Liver (tissue), 9 donors: ENCODE results near the gene COP1. TPM values are rescaled to one million over a fixed set of nuclear protein-coding genes. Genes with fewer than 3 reads are reported as not detected.

Source experiments
- DNase-seq: peaks from one replicate; pipeline ENCODE4 v3.0.0-alpha.2; 2017; ENCODE audit warnings: low spot score
- H3K27ac ChIP-seq, 2 donors: one replicate each; pipeline ENCODE4 v1.7.0; 2013; ENCODE audit warnings: inconsistent platforms in 2 of 2, low read length in 2 of 2, control low read depth in 1 of 2, low read depth in 1 of 2, mild to moderate bottlenecking in 1 of 2
- H3K27me3 ChIP-seq, 4 donors: one replicate each; pipeline versions ENCODE4 v1.6.1 to v1.7.0; 2013; ENCODE audit warnings: low read length in 3 of 4, inconsistent platforms in 1 of 4, mild to moderate bottlenecking in 1 of 4, moderate library complexity in 1 of 4; ENCODE audit not compliant: control insufficient read depth in 4 of 4, insufficient read depth in 4 of 4
- H3K36me3 ChIP-seq, 4 donors: one replicate each; pipeline versions ENCODE4 v1.6.1 to v1.7.0; 2013; ENCODE audit warnings: low read length in 3 of 4, mild to moderate bottlenecking in 3 of 4, low read depth in 1 of 4, moderate library complexity in 1 of 4; ENCODE audit not compliant: control insufficient read depth in 4 of 4, insufficient read depth in 3 of 4
- H3K4me1 ChIP-seq, 4 donors: one replicate each; pipeline versions ENCODE4 v1.6.1 to v1.7.0; 2013; ENCODE audit warnings: low read length in 3 of 4, mild to moderate bottlenecking in 3 of 4, moderate library complexity in 1 of 4; ENCODE audit not compliant: control insufficient read depth in 4 of 4, insufficient read depth in 4 of 4
- H3K4me3 ChIP-seq, 3 donors: one replicate each; pipeline versions ENCODE4 v1.6.1 to v1.7.0; 2013; ENCODE audit warnings: low read length in 3 of 3, control low read depth in 1 of 3, low read depth in 1 of 3, mild to moderate bottlenecking in 1 of 3
- H3K9ac ChIP-seq, 2 donors: one replicate each; pipeline ENCODE4 v1.7.0; 2013; ENCODE audit warnings: low read length in 2 of 2, mild to moderate bottlenecking in 2 of 2, moderate library complexity in 2 of 2, control low read depth in 1 of 2, low read depth in 1 of 2
- H3K9me3 ChIP-seq, 4 donors: one replicate each; pipeline versions ENCODE4 v1.6.1 to v1.7.0; 2013; ENCODE audit warnings: low read length in 3 of 4; ENCODE audit not compliant: control insufficient read depth in 4 of 4
- ATF3 ChIP-seq: IDR thresholded peaks from 2 replicates; pipeline ENCODE4 v1.6.1; 2016; ENCODE audit warnings: antibody characterized with exemption
- CTCF ChIP-seq: fragments of 150-350 bp; IDR thresholded peaks from 2 replicates; pipeline ENCODE4 v1.5.1; 2017; ENCODE audit warnings: improper control_type of control experiment, low read depth, low read length; ENCODE audit not compliant: missing input control
- EGR1 ChIP-seq, 2 donors: IDR thresholded peaks; 2 replicates each; pipeline ENCODE4 v1.6.1; 2016 to 2018; ENCODE audit warnings: antibody characterized with exemption in 2 of 2, low read depth in 2 of 2
- FOXA1 ChIP-seq: IDR thresholded peaks from 2 replicates; pipeline ENCODE4 v1.6.1; 2016; ENCODE audit warnings: antibody characterized with exemption
- FOXA2 ChIP-seq: IDR thresholded peaks from 2 replicates; pipeline ENCODE4 v1.6.1; 2016; ENCODE audit warnings: antibody characterized with exemption
- GABPA ChIP-seq, 2 donors: IDR thresholded peaks in 1 of 2; conservative IDR thresholded peaks in 1 of 2; 2 replicates each; pipeline ENCODE4 v1.6.1; 2016; ENCODE audit warnings: antibody characterized with exemption in 2 of 2, mild to moderate bottlenecking in 1 of 2, moderate library complexity in 1 of 2
- HNF4A ChIP-seq, 2 donors: conservative IDR thresholded peaks; 2 replicates each; pipeline ENCODE4 v1.6.1; 2016; ENCODE audit warnings: antibody characterized with exemption in 2 of 2, mild to moderate bottlenecking in 2 of 2
- HNF4G ChIP-seq: IDR thresholded peaks from 2 replicates; pipeline ENCODE4 v1.6.1; 2016; ENCODE audit warnings: antibody characterized with exemption
- JUND ChIP-seq, 2 donors: IDR thresholded peaks; 2 replicates each; pipeline ENCODE4 v1.6.1; 2016; ENCODE audit warnings: antibody characterized with exemption in 2 of 2
- MAX ChIP-seq: IDR thresholded peaks from 2 replicates; pipeline ENCODE4 v1.6.1; 2016; ENCODE audit warnings: antibody characterized with exemption
- NR2F2 ChIP-seq: IDR thresholded peaks from 2 replicates; pipeline ENCODE4 v1.6.1; 2016; ENCODE audit warnings: antibody characterized with exemption
- RAD21 ChIP-seq, 2 donors: IDR thresholded peaks; 2 replicates each; pipeline ENCODE4 v1.6.1; 2016; ENCODE audit warnings: antibody characterized with exemption in 2 of 2, mild to moderate bottlenecking in 2 of 2
- REST ChIP-seq: IDR thresholded peaks from 2 replicates; pipeline ENCODE4 v1.6.1; 2016; ENCODE audit warnings: antibody characterized with exemption, mild to moderate bottlenecking
- RXRA ChIP-seq, 2 donors: IDR thresholded peaks; 2 replicates each; pipeline ENCODE4 v1.6.1; 2017 to 2018; ENCODE audit warnings: antibody characterized with exemption in 2 of 2, mild to moderate bottlenecking in 1 of 2
- SP1 ChIP-seq: IDR thresholded peaks from 2 replicates; pipeline ENCODE4 v1.6.1; 2018; ENCODE audit warnings: antibody characterized with exemption, mild to moderate bottlenecking
- TAF1 ChIP-seq: conservative IDR thresholded peaks from 2 replicates; pipeline ENCODE4 v1.6.1; 2016; ENCODE audit warnings: antibody characterized with exemption, mild to moderate bottlenecking
- YY1 ChIP-seq: IDR thresholded peaks from 2 replicates; pipeline ENCODE4 v1.6.1; 2016; ENCODE audit warnings: antibody characterized with exemption, mild to moderate bottlenecking
- ZBTB33 ChIP-seq: IDR thresholded peaks from 2 replicates; pipeline ENCODE4 v1.6.1; 2016; ENCODE audit warnings: antibody characterized with exemption
- WGBS: extraction: QIAGEN DNeasy Blood & Tissue Kit; methylation state at CpG from one replicate; pipeline ENCODE4 v1.1.7; 2013; 5-methylcytosine and 5-hydroxymethylcytosine counted together
- polyA plus RNA-seq, 2 donors: library from polyadenylated mRNA; stranded (reverse) in 1 of 2; unstranded in 1 of 2; fragments of 200-250 nt in 1 of 2; fragments of >200 nt in 1 of 2; fragmentation: Nextera tagmentation in 1 of 2; extraction: Ambion mirVana in 1 of 2; gene quantifications; one replicate each; pipeline versions ENCODE4 v1.2.1 to v1.2.3, GENCODE V29; 2013 to 2015
- total RNA-seq, 2 donors: library from RNA; depleted of rRNA; stranded (reverse); fragments of >200 nt; gene quantifications; one replicate each; pipeline ENCODE4 v1.2.3, GENCODE V29; 2014
- donor health status: healthy.
- donor health status: healthy.
- donor health status: healthy.
- donor health status: healthy.
- donor health status: healthy.

COP1 gene
- total RNA-seq (10 to 100 TPM; 29.1 to 35.7 TPM), polyA plus RNA-seq (10 to 100 TPM; 14.7 to 16.0 TPM)

- Histone ChIP-seq H3K9ac (peak within 1 kb of the TSS; percentile 75 to 84), H3K4me1 (peaks cover 7 to 26% (median 21%) of the 10 kb centered on the region in 4 donors), H3K27me3 (no peaks in the 10 kb centered on the region), H3K9me3 (no peaks in the 10 kb centered on the region), H3K27ac (peak within 1 kb of the TSS; percentile 82 to 94), H3K36me3 (no peaks in the 10 kb centered on the region), H3K4me3 (peak within 1 kb of the TSS; percentile 92 to 97 (median 94))
- TF ChIP-seq REST (peak; percentile 16), ZBTB33 (peak; percentile 35), FOXA1 (peak; percentile 12), TAF1 (peak; percentile 54), HNF4A (conservative IDR thresholded peaks at IDR 0.05) (no peak), RAD21 (IDR thresholded peaks at IDR 0.05) (peak; percentile 28 to 55), FOXA2 (no peak), ATF3 (no peak), RXRA (IDR thresholded peaks at IDR 0.05) (peak; percentile 43 to 67), JUND (IDR thresholded peaks at IDR 0.05) (peak in 1 of 2 donors; percentile 43), YY1 (no peak), GABPA (IDR thresholded peaks at IDR 0.05 in 1 of 2, conservative IDR thresholded peaks at IDR 0.05 in 1 of 2) (peak; percentile 29 to 83), SP1 (no peak), EGR1 (IDR thresholded peaks at IDR 0.05; ENCODE audit: low read depth in 2 of 2) (no peak), HNF4G (no peak), NR2F2 (no peak), MAX (peak; percentile 68), CTCF (peak; percentile 22)
- peak; percentile 95 for DNase-seq
- whole genome bisulfite sequencing, result under 1% methylated on average over 92 of the region's 92 CpGs
Measured at GRCh38 chr1:176206961-176207902, at the start of gene COP1. Gene COP1 (minus strand): TSS chr1:176207286. CDS start chr1:176206978, 308 bp downstream.
